Midbrain (tissue), 1 donor: Measurements from ENCODE around the gene TMOD1.

Experiments
- DNase-seq: peaks from one replicate; lab custom pipeline; 2025; lab: John Stamatoyannopoulos, UW

Gene TMOD1

GRCh38 chr9:97635026-97635425, 133.6 kb downstream of the TMOD1 start:
- no peak for DNase-seq

GRCh38 chr9:97636903-97637302, 135.4 kb downstream of the TMOD1 start:
- DNase-seq = no peak

DNA sequence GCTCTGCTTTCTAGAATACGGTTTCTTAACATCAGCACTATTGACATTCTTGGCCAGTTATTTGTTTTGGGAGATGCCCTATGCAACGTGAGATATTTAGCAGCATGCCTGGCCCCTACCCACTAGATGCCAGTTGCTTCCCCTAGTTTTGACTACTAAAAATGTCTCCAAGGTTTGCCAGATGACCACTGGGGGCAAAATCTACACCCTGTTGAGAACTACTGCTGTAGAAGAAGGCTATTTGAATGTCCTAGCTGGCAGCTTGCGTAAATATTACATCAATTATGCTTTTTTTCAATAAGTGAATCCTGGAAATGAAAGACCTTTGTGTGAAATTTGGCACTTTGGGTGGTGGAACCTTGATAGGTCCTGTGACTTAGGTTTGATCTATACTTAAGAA, 137.2 kb downstream of the TMOD1 start:
- no peak for DNase-seq

- no peak for DNase-seq
Observed at GRCh38 chr9:97640325-97640724, 138.9 kb downstream of the TMOD1 start.

DNA sequence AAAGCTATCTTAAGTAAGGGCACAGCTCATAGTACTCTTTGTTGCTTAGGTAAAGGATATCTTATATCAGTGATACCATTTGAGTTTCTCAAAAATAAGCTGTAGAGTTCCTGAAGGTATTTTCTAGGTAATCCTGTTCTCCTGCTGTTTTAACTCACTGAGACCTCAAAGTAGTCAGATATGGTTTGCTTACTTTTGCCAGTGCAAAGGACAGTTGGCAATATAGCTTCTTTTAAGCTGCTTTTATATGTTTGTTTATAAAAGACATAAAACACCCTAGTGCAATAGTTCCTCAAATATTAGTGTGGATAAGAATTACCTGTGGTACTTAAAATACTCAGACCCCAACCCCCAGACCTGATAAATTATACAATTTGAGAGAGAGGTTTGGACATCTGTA, 144.3 kb downstream of the TMOD1 start:
- no peak for DNase-seq

DNA sequence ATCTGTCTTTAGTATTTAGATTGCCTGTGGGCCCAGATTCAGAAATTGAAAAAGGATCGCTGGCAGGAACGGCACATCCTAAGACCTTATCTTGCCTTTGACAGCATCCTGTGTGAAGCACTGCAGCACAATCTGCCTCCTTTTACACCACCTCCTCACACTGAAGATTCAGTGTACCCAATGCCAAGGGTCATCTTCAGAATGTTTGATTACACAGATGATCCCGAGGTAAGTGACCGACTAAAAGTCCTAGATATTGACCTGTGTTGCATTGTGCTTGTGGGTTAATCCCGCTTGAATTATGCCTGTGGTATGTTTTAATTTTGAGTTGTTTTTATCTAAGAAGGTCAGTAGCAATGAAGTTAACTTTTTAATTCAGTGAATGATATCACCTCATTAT, 146.5 kb downstream of the TMOD1 start:
- no peak for DNase-seq
